Mucosa of descending colon (tissue), 3 donors: ENCODE results near the gene NOD2. TPM values are rescaled to one million over a fixed set of nuclear protein-coding genes. Genes with fewer than 3 reads are reported as not detected.

ENCODE experiments used
- ATAC-seq: fragments of 200-7000 bp; cut with Tn5 transposase; one replicate; pipeline ENCODE4 v1.9.1; 2020; ENCODE audit warnings: mild to moderate bottlenecking, moderate library complexity
- DNase-seq, 3 donors: peaks; one replicate each; pipeline ENCODE4 v3.0.0-alpha.2; 2020
- H3K36me3 ChIP-seq: fragments of 200-600 bp; one replicate; pipeline ENCODE4 v1.8.0; 2021; ENCODE audit warnings: low read depth, mild to moderate bottlenecking
- H3K4me1 ChIP-seq: fragments of 200-600 bp; one replicate; pipeline ENCODE4 v1.8.0; 2021; ENCODE audit warnings: low read depth, mild to moderate bottlenecking
- H3K4me3 ChIP-seq: fragments of 200-600 bp; one replicate; pipeline ENCODE4 v1.8.0; 2021; ENCODE audit warnings: mild to moderate bottlenecking
- H3K9me3 ChIP-seq: fragments of 200-600 bp; one replicate; pipeline ENCODE4 v1.8.0; 2021; ENCODE audit warnings: mild to moderate bottlenecking
- CTCF ChIP-seq: fragments of 200-600 bp; IDR thresholded peaks from one replicate; pipeline ENCODE4 v1.8.0; 2022; ENCODE audit warnings: antibody characterized with exemption, mild to moderate bottlenecking
- intact Hi-C, 2 donors: fragments of 100-400 bp; cut with DNase I in 1 of 2; cut with micrococcal nuclease in 1 of 2; formaldehyde crosslinking; loops; one replicate each; pipeline versions ENCODE4 v1.11.0 to v1.11.1; 2022; cut with DNase I, micrococcal nuclease
- total RNA-seq, 3 donors: library from RNA; stranded (reverse); fragmentation: NEBNext Ultra II Directional in 2 of 3; extraction: Animal tissue kit (Norgen Biotek cat#: 25700) in 2 of 3; gene quantifications; one replicate each; pipeline versions ENCODE4 v1.2.1 to v1.2.4, GENCODE V29; 2021 to 2023
- donor health status: DM: no; HTN: no; CAD: no; lungs with moderate emphysema.
- donor health status: DM: no; HTN: no; CAD: no.
- donor health status: DM: no; HTN: yes; CAD: no.

Gene NOD2
- total RNA-seq, 3 donors from 2014 or later: 0.87 to 2.4 (median 2.0) TPM

DNA sequence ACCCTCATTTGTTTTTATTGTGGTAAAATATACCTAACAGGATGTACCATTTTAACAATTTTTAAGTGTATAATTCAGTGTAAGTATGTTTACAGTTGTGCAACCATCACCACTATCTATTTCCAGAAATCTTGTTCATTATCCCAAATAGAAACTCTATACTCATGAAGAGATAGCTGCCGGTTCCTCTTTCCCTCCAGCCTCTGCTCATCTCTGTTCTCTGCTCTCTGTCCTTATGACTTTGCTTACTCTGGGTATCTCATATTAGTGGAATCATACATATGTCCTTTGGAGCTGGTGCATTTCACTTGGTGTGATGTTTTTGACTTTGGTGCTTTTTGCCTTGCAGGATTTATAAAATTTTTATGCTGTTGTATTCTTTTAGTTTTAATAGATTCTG is 67.9 kb downstream of the NOD2 start:
- Histone ChIP-seq H3K4me3 (no peak overlapping the region), H3K9me3 (peaks cover 4% of the 10 kb centered on the region), H3K4me1 (no peaks in the 10 kb centered on the region), H3K36me3 (no peaks in the 10 kb centered on the region)
- intact Hi-C loops: no loop called here
- no peak for ATAC-seq
- no peak for TF ChIP-seq CTCF
- no peak for DNase-seq

GRCh38 chr16:50762241-50762640 is 68.8 kb downstream of the NOD2 start:
- ATAC-seq: no peak
- H3K4me3 ChIP-seq: no peak overlapping the region
- intact Hi-C loops: no loop called here
- H3K9me3 ChIP-seq: peaks cover 7% of the 10 kb centered on the region
- H3K4me1 ChIP-seq: no peaks in the 10 kb centered on the region
- no peaks in the 10 kb centered on the region for H3K36me3 ChIP-seq
- DNase-seq: no peak
- no peak for TF ChIP-seq CTCF

- Histone ChIP-seq H3K9me3 (peaks cover 7% of the 10 kb centered on the region), H3K4me1 (no peaks in the 10 kb centered on the region), H3K4me3 (no peak overlapping the region), H3K36me3 (no peaks in the 10 kb centered on the region)
- no peak for TF ChIP-seq CTCF
- ATAC-seq (no peak), DNase-seq (no peak)
- intact Hi-C loops: no loop called here
These were observed 69.8 kb downstream of the NOD2 start for GRCh38 chr16:50763211-50763610.

- DNase-seq (no peak), ATAC-seq (no peak)
- H3K4me3 ChIP-seq: no peak overlapping the region
- intact Hi-C loops: no loop called here
- TF ChIP-seq CTCF: no peak
- H3K36me3 ChIP-seq: no peaks in the 10 kb centered on the region
- peaks cover 7% of the 10 kb centered on the region for H3K9me3 ChIP-seq
- no peaks in the 10 kb centered on the region for H3K4me1 ChIP-seq
These were observed 71.9 kb downstream of the NOD2 start for GRCh38 chr16:50765260-50765659.

- ATAC-seq (no peak), DNase-seq (no peak)
- Histone ChIP-seq H3K4me1 (no peaks in the 10 kb centered on the region), H3K4me3 (no peak overlapping the region), H3K36me3 (no peaks in the 10 kb centered on the region), H3K9me3 (peaks cover 7% of the 10 kb centered on the region)
- intact Hi-C loops: no loop called here
- no peak for TF ChIP-seq CTCF
These were observed 72.5 kb downstream of the NOD2 start for GRCh38 chr16:50765861-50766260.

DNA sequence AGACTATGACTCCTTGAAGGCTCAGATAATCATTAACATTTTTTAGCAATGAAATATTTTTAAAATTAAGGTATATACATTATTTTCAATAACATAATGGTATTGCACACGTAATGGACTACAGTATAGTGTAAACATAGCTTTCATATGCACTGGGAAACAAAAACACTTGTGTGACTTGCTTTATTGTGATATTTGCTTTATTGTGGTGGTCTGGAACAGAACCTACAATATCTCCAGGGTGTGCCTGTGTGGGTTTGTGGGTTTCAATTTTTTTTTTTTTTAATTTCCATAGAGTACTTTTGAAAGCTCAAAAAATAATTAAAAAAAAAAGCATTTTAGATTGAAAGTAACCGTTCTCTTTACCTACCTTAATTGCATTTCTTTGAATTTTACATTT is 73.8 kb downstream of the NOD2 start:
- no peak for TF ChIP-seq CTCF
- no peak for ATAC-seq
- no peak for DNase-seq
- Histone ChIP-seq H3K36me3 (no peaks in the 10 kb centered on the region), H3K4me1 (no peaks in the 10 kb centered on the region), H3K9me3 (peaks cover 7% of the 10 kb centered on the region), H3K4me3 (no peak overlapping the region)
- intact Hi-C loops: no loop called here
